ENCODE data around the gene FMN2.

Gene FMN2

DNA sequence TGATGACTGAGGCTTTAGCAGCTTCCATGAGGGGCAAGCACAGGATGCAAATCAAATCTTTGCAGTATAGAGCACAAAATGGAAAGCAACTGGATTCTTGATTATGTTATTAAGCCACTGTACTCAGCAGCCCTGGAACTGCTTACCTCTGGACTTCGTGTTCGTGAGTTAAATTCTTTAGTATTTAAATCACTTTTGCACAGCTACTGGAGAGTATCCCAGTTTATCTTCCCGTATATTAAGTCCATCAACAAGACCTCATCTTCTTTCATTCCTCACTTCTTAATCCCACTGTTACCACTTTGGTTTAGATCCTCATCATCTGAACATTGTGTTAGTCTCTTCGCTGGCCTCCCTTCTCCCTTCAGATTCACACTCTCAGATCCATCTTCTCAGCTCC lies 411.4 kb downstream of the FMN2 start:
- no peak for DNase-seq

DNA sequence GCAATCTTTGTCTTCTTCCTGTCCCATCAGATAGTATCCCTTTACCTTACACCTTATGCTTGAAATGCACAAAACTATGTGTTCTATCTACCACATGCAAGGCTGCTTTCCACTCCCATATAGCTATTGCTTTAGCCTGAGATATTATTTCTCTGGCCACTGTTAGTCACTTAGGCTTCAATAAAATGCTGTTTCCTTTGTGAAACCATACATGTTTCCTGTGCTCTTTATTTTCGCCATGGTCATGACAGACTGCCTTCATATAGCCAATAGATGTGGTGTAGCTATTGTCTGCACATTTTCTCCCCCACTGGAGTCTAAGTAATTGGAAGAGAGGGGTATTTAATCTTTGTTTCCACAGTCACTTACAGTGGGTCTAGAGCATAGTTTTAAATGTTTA lies 411.9 kb downstream of the FMN2 start:
- DNase-seq: no peak

DNA sequence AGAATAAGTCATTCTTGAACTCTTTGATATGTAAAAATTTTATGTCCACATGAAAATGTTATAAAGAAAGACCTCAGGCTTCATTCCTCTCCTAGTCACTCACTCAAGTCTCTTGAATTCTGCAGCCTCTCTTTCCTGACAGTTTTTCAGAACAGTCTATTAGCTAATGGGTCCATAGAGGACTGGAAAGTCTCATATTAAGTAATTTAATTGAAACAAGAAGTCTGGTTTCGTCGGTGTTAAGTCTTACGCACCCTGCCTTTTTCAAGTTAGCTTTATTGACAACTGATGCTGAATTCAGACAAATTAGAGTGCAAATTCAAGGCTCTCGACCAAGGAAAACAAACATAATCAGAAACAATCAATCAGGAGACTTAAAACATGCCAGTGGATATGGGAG lies 414.5 kb downstream of the FMN2 start:
- DNase-seq: no peak

DNA sequence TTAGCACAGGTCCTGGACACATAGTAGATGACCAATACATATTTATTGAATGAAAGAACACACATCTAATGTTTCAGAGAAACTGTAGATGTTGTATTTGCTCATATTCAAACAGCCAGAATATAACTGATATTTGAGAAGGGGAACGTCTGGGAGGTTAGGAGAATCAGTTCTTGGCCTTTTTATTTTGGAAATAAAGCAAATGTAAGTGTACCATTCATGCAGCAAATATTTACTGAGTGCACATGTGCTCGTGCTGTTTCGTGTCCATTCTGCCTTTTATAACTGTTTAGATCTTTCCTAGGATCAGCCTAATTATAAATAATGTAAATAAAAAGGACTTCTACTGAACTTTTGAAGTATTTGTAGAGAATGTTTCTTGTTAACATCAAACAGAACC lies 416.5 kb downstream of the FMN2 start:
- no peak for DNase-seq

- DNase-seq: no peak
These were observed 417.3 kb downstream of the FMN2 start for GRCh38 chr1:240508950-240509349.

DNA sequence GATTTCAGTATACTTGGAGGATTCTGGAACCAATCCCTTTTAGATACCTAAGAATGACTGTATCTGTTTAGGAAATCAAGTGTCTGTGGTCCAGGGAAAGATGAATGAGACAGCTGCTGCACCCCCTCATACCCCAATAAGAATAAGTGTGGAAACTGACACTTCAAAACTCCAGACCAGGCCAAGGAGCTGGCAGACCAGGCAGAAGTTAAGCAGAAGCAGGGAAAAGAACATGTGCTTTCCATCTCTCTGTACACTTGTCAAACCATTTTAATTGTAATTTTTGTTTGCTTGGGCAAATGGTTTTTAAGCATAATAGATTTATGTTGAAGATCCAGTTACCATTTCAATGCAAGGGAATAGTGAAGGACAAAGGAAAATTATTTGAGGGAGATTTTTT lies 420.1 kb downstream of the FMN2 start:
- no peak for DNase-seq

DNA sequence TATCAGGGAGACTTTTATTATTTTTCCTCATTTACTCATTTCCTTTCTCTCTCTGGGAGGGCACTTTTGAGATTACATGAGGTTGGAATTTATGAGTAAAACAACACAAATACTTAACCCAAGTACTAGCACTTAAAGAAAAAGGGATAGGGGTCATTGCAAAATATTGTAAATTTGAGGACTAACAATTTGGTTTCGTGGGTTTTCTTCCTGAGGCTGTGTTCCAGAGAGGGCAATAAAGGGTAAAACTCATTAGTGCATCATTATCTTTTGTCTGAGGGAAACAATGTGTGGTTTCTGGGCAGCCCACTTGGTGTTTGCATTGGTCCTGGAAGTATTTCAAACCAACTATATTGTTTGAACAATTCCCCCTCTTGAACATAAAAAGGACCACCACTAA lies 423.8 kb downstream of the FMN2 start:
- no peak for DNase-seq

- no peak for DNase-seq
These were observed 424.4 kb downstream of the FMN2 start for GRCh38 chr1:240516069-240516468.

- no peak for DNase-seq
These were observed 426.2 kb downstream of the FMN2 start for GRCh38 chr1:240517891-240518290.

- no peak for DNase-seq
These were observed 430.6 kb downstream of the FMN2 start for GRCh38 chr1:240522122-240522822.

- DNase-seq: no peak
These were observed 432.8 kb downstream of the FMN2 start for GRCh38 chr1:240524356-240525069.

Measured in NCI-H1694 (cell line).